Measurements from ENCODE around the gene GIT1.
A peak's percentile ranks its signal among the peaks of the same experiment; 100 is the strongest.

The GIT1 gene

GRCh38 chr17:29576214-29577000 is 13.0 kb downstream of the GIT1 start:
- TF ChIP-seq CTCF (IDR thresholded peaks at IDR 0.05; ENCODE audit: low read depth, low read length), result no peak
- H3K4me3 ChIP-seq (ENCODE audit: low read depth, low read length), result no peak overlapping the region

DNA sequence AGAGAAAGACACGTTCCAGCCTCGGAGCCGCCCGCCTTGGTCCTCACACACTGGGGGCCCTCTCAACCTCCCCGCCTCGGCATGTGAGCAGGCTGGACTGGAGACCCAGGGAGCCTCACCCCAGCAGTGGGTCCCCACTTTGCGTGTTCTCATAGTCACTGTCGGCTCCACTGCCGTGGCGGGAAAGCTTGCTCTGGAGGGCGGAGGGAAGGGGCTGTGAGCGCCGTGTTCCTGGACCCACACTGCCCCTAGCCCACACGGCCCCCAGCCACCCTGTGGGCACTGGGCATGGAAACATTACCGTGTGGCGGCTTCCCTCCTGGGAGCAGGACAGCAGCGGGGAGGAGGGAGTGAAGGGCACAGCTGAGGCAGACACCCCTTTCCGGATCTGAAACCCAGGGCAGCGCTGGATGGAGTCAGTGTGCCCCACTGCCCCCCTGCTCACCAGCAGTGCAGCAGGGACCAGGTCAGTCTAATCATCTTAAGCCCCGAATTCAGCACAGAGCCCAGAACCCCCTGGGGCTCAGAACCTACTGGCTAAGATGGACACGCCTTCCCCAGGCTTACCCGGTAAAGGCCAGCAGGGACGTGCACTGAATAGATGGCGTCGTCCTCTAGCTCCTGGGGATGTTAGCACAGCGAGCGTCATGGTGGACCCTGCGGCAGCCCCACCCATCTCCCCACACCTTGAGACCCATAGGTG is 13.8 kb downstream of the GIT1 start:
- H3K4me3 ChIP-seq (ENCODE audit: low read depth, low read length), result no peak overlapping the region
- no peak for TF ChIP-seq CTCF (IDR thresholded peaks at IDR 0.05; ENCODE audit: low read depth, low read length)

GRCh38 chr17:29574732-29575510 is 14.5 kb downstream of the GIT1 start:
- no peak overlapping the region for H3K4me3 ChIP-seq (ENCODE audit: low read depth, low read length)

DNA sequence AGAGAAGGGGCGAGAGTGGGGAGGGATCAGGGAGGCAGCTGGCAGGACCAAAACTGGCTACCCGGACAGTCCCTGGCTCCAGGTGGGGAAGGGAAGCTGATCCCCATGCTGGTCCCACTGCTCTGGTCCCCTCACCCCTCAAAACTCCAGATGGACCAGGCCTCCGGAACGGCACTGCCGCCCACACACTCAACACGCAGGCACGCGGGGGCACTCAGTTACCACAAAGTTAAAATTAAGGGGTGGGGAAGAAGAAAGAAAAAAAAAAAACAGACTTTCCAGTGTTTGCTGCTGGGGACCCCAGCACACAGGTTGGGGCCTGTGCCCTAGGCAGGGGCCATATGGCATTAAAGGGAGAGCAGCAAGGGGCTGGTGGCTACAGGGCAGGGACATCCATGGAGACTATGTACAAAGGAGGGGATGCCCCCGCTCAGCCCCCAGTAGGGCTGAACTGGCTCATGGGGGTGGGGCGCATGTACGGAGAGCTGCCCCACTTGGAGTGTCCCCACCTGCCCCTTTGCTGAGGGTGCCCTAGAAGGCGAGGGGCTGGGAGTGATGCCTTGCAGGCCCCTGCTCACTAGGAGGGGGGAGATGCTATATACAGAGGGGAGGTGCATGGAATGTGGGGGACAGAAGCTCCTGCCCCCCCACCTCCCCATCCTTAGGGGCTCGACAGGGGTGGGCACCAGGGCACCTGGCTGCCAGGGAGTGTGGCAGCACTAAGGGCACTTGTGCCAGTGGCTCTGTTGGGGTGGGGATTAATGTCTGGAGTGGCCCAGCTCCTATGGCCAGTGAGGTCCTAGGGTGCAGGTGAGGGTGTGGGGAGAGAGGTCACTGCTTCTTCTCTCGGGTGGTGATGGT is 15.3 kb downstream of the GIT1 start:
- no peak for TF ChIP-seq CTCF (IDR thresholded peaks at IDR 0.05; ENCODE audit: low read depth, low read length)
- no peak overlapping the region for H3K4me3 ChIP-seq (ENCODE audit: low read depth, low read length)

More at GRCh38 chr17:29574732-29575510, 14.5 kb downstream of the GIT1 start:
- TF ChIP-seq CTCF (IDR thresholded peaks at IDR 0.05; ENCODE audit: low read depth, low read length), result no peak

- no peak for TF ChIP-seq CTCF (IDR thresholded peaks at IDR 0.05; ENCODE audit: low read depth, low read length)
Measured at GRCh38 chr17:29573558-29573869, 15.9 kb downstream of the GIT1 start.

GRCh38 chr17:29572691-29573557 is 16.5 kb downstream of the GIT1 start:
- H3K4me3 ChIP-seq (ENCODE audit: low read depth, low read length), result no peak overlapping the region
- TF ChIP-seq CTCF (IDR thresholded peaks at IDR 0.05; ENCODE audit: low read depth, low read length), result peak; percentile 32; the same call in 1 of the 2 replicates

More at GRCh38 chr17:29573558-29573869, 15.9 kb downstream of the GIT1 start:
- H3K4me3 ChIP-seq (ENCODE audit: low read depth, low read length), result no peak overlapping the region

All from WI38 (cell line).